HCT116 (cell line): ENCODE measurements around the gene AP5S1. TPM values are rescaled to one million over a fixed set of nuclear protein-coding genes. Genes with fewer than 3 reads are reported as not detected.

Experiments used
- ATAC-seq: fragments of 200-7000 bp; cut with Tn5 transposase; 2 replicates; pipeline ENCODE4 v1.9.1; 2020; ENCODE audit warnings: mild to moderate bottlenecking, moderate library complexity
- BruUV-seq: library from RNA; stranded (reverse); fragments of 400-500 nt; replicated peaks from 2 replicates; lab custom pipeline; 2021; lab: Mats Ljungman, UMichigan
- CTCF ChIA-PET: fragments of 300-600 bp; sonication (Branson Sonifier 250); formaldehyde crosslinking; loops from one replicate; lab custom pipeline; 2021; ENCODE audit warnings: antibody characterized with exemption; lab: Charles Lee
- POLR2A ChIA-PET: fragments of 300-600, 350-600 bp; sonication (Branson Sonifier 250); formaldehyde crosslinking; loops from one replicate; lab custom pipeline; 2021; ENCODE audit warnings: antibody characterized with exemption; lab: Charles Lee
- RAD21 ChIA-PET, 2 experiments: fragments of 300-600 bp; sonication (Branson Sonifier 250); formaldehyde crosslinking; loops; one replicate each; lab custom pipeline; 2023; ENCODE audit warnings: low total read pairs in 2 of 2; ENCODE audit not compliant: uncharacterized antibody in 2 of 2, unreplicated experiment in 2 of 2, low non-redundant PET in 1 of 2; lab: Charles Lee
- DNase-seq: peaks from one replicate; pipeline ENCODE4 v3.0.0-alpha.2; 2010; ENCODE audit warnings: low read depth, low spot score
- H2AFZ ChIP-seq: fragments of 200-600 bp; shearing (Covaris generic), sonication (generic); 2 replicates; pipeline ENCODE4 v1.6.1; 2017; ENCODE audit warnings: low read depth, mixed run types, mixed read lengths, antibody characterized with exemption, low read length; ENCODE audit not compliant: poor library complexity, severe bottlenecking
- H3K27ac ChIP-seq: 2 replicates; pipeline ENCODE4 v1.5.1; 2012; ENCODE audit warnings: low read depth, low read length
- H3K27me3 ChIP-seq: fragments of 200-600 bp; sonication (generic); 2 replicates; pipeline ENCODE4 v1.6.1; 2016; ENCODE audit warnings: mixed run types, low read length, mixed read lengths; ENCODE audit not compliant: insufficient read depth
- H3K36me3 ChIP-seq, 2 experiments: fragments of 200-500 bp in 1 of 2; fragments of 200-600 bp in 1 of 2; sonication (Bioruptor generic) in 1 of 2; sonication (generic) in 1 of 2; 2 replicates each; pipeline versions ENCODE4 v1.5.1 to v1.6.1; 2014 to 2016; ENCODE audit warnings: low read length in 2 of 2, inconsistent platforms in 1 of 2, mixed read lengths in 1 of 2, mixed run types in 1 of 2; ENCODE audit not compliant: insufficient read depth in 2 of 2, control insufficient read depth in 1 of 2
- H3K4me1 ChIP-seq, 2 experiments: fragments of 200-600 bp in 1 of 2; sonication (generic) in 1 of 2; 2 replicates each; pipeline versions ENCODE4 v1.5.1 to v1.6.1; 2012 to 2017; ENCODE audit warnings: low read length in 2 of 2, inconsistent platforms in 1 of 2, mild to moderate bottlenecking in 1 of 2, mixed read lengths in 1 of 2, mixed run types in 1 of 2, moderate library complexity in 1 of 2; ENCODE audit not compliant: insufficient read depth in 2 of 2, control insufficient read depth in 1 of 2
- H3K4me2 ChIP-seq: fragments of 200-600 bp; sonication (generic); 2 replicates; pipeline ENCODE4 v1.6.1; 2017; ENCODE audit warnings: mixed run types, low read length, mixed read lengths
- H3K4me3 ChIP-seq, 2 experiments: fragments of 200-600 bp in 1 of 2; sonication (generic) in 1 of 2; replicated peaks in 1 of 2; 2 replicates each; pipeline ENCODE4 v1.5.1; 2011 to 2016; ENCODE audit warnings: low read length in 2 of 2, control low read depth in 1 of 2, low read depth in 1 of 2, mild to moderate bottlenecking in 1 of 2, mixed read lengths in 1 of 2, mixed run types in 1 of 2
- H3K79me2 ChIP-seq: fragments of 200-600 bp; sonication (generic); 2 replicates; pipeline ENCODE4 v1.6.1; 2017; ENCODE audit warnings: mild to moderate bottlenecking, mixed run types, low read length, moderate library complexity, mixed read lengths; ENCODE audit not compliant: insufficient read depth
- H3K9ac ChIP-seq: fragments of 200-600 bp; sonication (generic); 2 replicates; pipeline ENCODE4 v1.6.1; 2016; ENCODE audit warnings: low read length, mixed read lengths
- H3K9me2 ChIP-seq: fragments of 200-600 bp; sonication (generic), shearing (Covaris generic); 2 replicates; pipeline ENCODE4 v1.6.1; 2017; ENCODE audit warnings: mixed run types, mild to moderate bottlenecking, moderate library complexity; ENCODE audit not compliant: insufficient read depth
- H3K9me3 ChIP-seq, 2 experiments: fragments of 200-500 bp in 1 of 2; fragments of 200-600 bp in 1 of 2; sonication (Bioruptor generic) in 1 of 2; sonication (generic) in 1 of 2; 2 replicates each; pipeline ENCODE4 v1.6.1; 2014 to 2017; ENCODE audit warnings: low read length in 2 of 2, mixed read lengths in 2 of 2, inconsistent platforms in 1 of 2, low read depth in 1 of 2, mild to moderate bottlenecking in 1 of 2, mixed run types in 1 of 2, moderate library complexity in 1 of 2; ENCODE audit not compliant: control insufficient read depth in 1 of 2, insufficient read depth in 1 of 2
- H4K20me1 ChIP-seq: fragments of 200-600 bp; sonication (generic), shearing (Covaris generic); 2 replicates; pipeline ENCODE4 v1.6.1; 2017; ENCODE audit warnings: mixed run types, mild to moderate bottlenecking, moderate library complexity; ENCODE audit not compliant: insufficient read depth
- EGR1 ChIP-seq: IDR thresholded peaks from 2 replicates; pipeline ENCODE4 v1.6.1; 2012; ENCODE audit warnings: low read depth
- ELF1 ChIP-seq: IDR thresholded peaks from 2 replicates; pipeline ENCODE4 v1.6.1; 2012; ENCODE audit warnings: low read depth, borderline replicate concordance
- EZH2phosphoT487 ChIP-seq: fragments of 200-600 bp; IDR thresholded peaks from 2 replicates; pipeline ENCODE4 v1.6.1; 2018; ENCODE audit warnings: antibody characterized with exemption, borderline replicate concordance
- FOSL1 ChIP-seq: IDR thresholded peaks from 2 replicates; pipeline ENCODE4 v1.6.1; 2012; ENCODE audit warnings: low read depth
- JUND ChIP-seq: IDR thresholded peaks from 2 replicates; pipeline ENCODE4 v1.6.1; 2012
- POLR2A ChIP-seq: IDR thresholded peaks from 2 replicates; pipeline ENCODE4 v1.7.0; 2011; ENCODE audit warnings: borderline replicate concordance; ENCODE audit not compliant: insufficient read depth, insufficient read length; ENCODE audit errors: extremely low read depth
- POLR2AphosphoS5 ChIP-seq: IDR thresholded peaks from 2 replicates; pipeline ENCODE4 v1.6.1; 2011; ENCODE audit warnings: mild to moderate bottlenecking, low read depth, low read length, moderate library complexity
- RAD21 ChIP-seq: IDR thresholded peaks from 2 replicates; pipeline ENCODE4 v1.6.1; 2012; ENCODE audit warnings: low read depth, mild to moderate bottlenecking
- SIN3A ChIP-seq: IDR thresholded peaks from 2 replicates; pipeline ENCODE4 v1.6.1; 2012; ENCODE audit warnings: low read depth
- SP1 ChIP-seq: IDR thresholded peaks from 2 replicates; pipeline ENCODE4 v1.6.1; 2012; ENCODE audit warnings: low read depth
- SRF ChIP-seq: IDR thresholded peaks from 2 replicates; pipeline ENCODE4 v1.6.1; 2012; ENCODE audit warnings: low read depth
- TCF7L2 ChIP-seq: IDR thresholded peaks from 2 replicates; pipeline ENCODE4 v1.7.0; 2011; ENCODE audit warnings: borderline replicate concordance, inconsistent platforms; ENCODE audit not compliant: insufficient read depth, insufficient read length; ENCODE audit errors: extremely low read depth
- YY1 ChIP-seq: IDR thresholded peaks from 2 replicates; pipeline ENCODE4 v1.6.1; 2011; ENCODE audit warnings: low read length, low read depth, moderate library complexity, mild to moderate bottlenecking; ENCODE audit not compliant: insufficient replicate concordance; ENCODE audit errors: extremely low read depth
- ZFX ChIP-seq: fragments of 450-650 bp; IDR thresholded peaks from 2 replicates; pipeline ENCODE4 v1.6.1; 2017
- ZNF274 ChIP-seq: fragments of 200-500 bp; sonication (Bioruptor generic); IDR thresholded peaks from 2 replicates; pipeline ENCODE4 v1.6.1; 2014; ENCODE audit warnings: mild to moderate bottlenecking, low read depth, low read length, inconsistent platforms
- intact Hi-C: fragments of 100-400 bp; cut with micrococcal nuclease; formaldehyde crosslinking; loops from 2 replicates; pipeline ENCODE4 v1.10.0; 2022
- total RNA-seq: library from RNA; stranded (reverse); gene quantifications from one replicate; pipeline ENCODE4 v1.2.1, GENCODE V29; 2021; ENCODE audit not compliant: unreplicated experiment
- TF ChIP-seq, protein P1 (sequence below): IDR thresholded peaks from 2 replicates; pipeline ENCODE4 v1.6.1; 2012; ENCODE audit warnings: low read depth
- TF ChIP-seq, protein P2 (sequence below): IDR thresholded peaks from 2 replicates; pipeline ENCODE4 v1.6.1; 2012

AP5S1 gene
- total RNA-seq, 1 experiment from 2014 or later: 12.1 TPM

- Histone ChIP-seq H3K9me2 (no peaks in the 10 kb centered on the region), H3K27me3 (no peaks in the 10 kb centered on the region), H2AFZ (no peak overlapping the region), H4K20me1 (no peaks in the 10 kb centered on the region), H3K36me3 (peaks cover 41 to 63% of the 10 kb centered on the region in 2 experiments), H3K4me3 (no peak overlapping the region), H3K9ac (no peak overlapping the region), H3K9me3 (peaks cover 0 to 7% of the 10 kb centered on the region in 2 experiments; a peak in 1 of 4 replicates), H3K27ac (no peak overlapping the region), H3K4me1 (no peaks in the 10 kb centered on the region), H3K79me2 (peaks cover 8% of the 10 kb centered on the region; the same call in 1 of the 2 replicates), H3K4me2 (no peak overlapping the region)
- ChIA-PET POLR2A (no interaction called here), CTCF (no interaction called here), RAD21 (no interaction called here)
- ATAC-seq: no peak
- intact Hi-C loops: no loop called here
- BruUV-seq: no TSS peak
- TF ChIP-seq YY1: no peak
- TF ChIP-seq SRF: no peak
- TF ChIP-seq ELF1: no peak
- no peak for TF ChIP-seq POLR2A
- TF ChIP-seq POLR2AphosphoS5: no peak
- TF ChIP-seq ZNF274: no peak
- no peak for DNase-seq
Observed at GRCh38 chr20:3864518-3864917, 44.2 kb downstream of the AP5S1 start.

GRCh38 chr20:3865152-3865886, 45.0 kb downstream of the AP5S1 start:
- RAD21 ChIA-PET: no interaction called here
- no peak overlapping the region for H2AFZ ChIP-seq
- no peaks in the 10 kb centered on the region for H3K4me1 ChIP-seq
- H3K36me3 ChIP-seq: peaks cover 41 to 63% of the 10 kb centered on the region in 2 experiments
- peaks cover 0 to 7% of the 10 kb centered on the region in 2 experiments; a peak in 1 of 4 replicates for H3K9me3 ChIP-seq
- H3K4me3 ChIP-seq: no peak overlapping the region
- BruUV-seq: no TSS peak
- peaks cover 6% of the 10 kb centered on the region; the same call in 1 of the 2 replicates for H3K79me2 ChIP-seq
- CTCF ChIA-PET: no interaction called here
- DNase-seq (no peak), ATAC-seq (no peak)
- H4K20me1 ChIP-seq: no peaks in the 10 kb centered on the region
- H3K4me2 ChIP-seq: no peak overlapping the region
- H3K9ac ChIP-seq: no peak overlapping the region
- intact Hi-C loops: no loop called here
- H3K9me2 ChIP-seq: no peaks in the 10 kb centered on the region
- no peaks in the 10 kb centered on the region for H3K27me3 ChIP-seq
- POLR2A ChIA-PET: no interaction called here
- no peak overlapping the region for H3K27ac ChIP-seq
- TF ChIP-seq RAD21 (no peak), SP1 (no peak), FOSL1 (no peak), POLR2A (no peak), SIN3A (no peak), TCF7L2 (no peak), ZFX (no peak), JUND (no peak), EGR1 (no peak), EZH2phosphoT487 (no peak)
- TF ChIP-seq, protein P1, sequence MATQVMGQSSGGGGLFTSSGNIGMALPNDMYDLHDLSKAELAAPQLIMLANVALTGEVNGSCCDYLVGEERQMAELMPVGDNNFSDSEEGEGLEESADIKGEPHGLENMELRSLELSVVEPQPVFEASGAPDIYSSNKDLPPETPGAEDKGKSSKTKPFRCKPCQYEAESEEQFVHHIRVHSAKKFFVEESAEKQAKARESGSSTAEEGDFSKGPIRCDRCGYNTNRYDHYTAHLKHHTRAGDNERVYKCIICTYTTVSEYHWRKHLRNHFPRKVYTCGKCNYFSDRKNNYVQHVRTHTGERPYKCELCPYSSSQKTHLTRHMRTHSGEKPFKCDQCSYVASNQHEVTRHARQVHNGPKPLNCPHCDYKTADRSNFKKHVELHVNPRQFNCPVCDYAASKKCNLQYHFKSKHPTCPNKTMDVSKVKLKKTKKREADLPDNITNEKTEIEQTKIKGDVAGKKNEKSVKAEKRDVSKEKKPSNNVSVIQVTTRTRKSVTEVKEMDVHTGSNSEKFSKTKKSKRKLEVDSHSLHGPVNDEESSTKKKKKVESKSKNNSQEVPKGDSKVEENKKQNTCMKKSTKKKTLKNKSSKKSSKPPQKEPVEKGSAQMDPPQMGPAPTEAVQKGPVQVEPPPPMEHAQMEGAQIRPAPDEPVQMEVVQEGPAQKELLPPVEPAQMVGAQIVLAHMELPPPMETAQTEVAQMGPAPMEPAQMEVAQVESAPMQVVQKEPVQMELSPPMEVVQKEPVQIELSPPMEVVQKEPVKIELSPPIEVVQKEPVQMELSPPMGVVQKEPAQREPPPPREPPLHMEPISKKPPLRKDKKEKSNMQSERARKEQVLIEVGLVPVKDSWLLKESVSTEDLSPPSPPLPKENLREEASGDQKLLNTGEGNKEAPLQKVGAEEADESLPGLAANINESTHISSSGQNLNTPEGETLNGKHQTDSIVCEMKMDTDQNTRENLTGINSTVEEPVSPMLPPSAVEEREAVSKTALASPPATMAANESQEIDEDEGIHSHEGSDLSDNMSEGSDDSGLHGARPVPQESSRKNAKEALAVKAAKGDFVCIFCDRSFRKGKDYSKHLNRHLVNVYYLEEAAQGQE: no peak
- TF ChIP-seq, protein P2, sequence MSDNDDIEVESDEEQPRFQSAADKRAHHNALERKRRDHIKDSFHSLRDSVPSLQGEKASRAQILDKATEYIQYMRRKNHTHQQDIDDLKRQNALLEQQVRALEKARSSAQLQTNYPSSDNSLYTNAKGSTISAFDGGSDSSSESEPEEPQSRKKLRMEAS: no peak
